Effector CD4-positive, alpha-beta T cell (primary cell): ENCODE data around the gene WFDC2.
"Not testable (repeated sequence)": the region's sequence is repeated elsewhere in the genome, so short reads cannot be mapped to it uniquely, and the experiment has no call there.

ENCODE experiments used
- DNase-seq: peaks from one replicate; pipeline ENCODE4 v3.0.0-alpha.2; 2020

WFDC2 gene

GRCh38 chr20:45452772-45453691 is 16.5 kb upstream of the WFDC2 start:
- no peak for DNase-seq

- DNase-seq, result no peak
These were observed 12.9 kb upstream of the WFDC2 start for GRCh38 chr20:45456632-45457031.

- no peak for DNase-seq
These were observed 9.9 kb upstream of the WFDC2 start for GRCh38 chr20:45459606-45460005.

GRCh38 chr20:45461225-45461624 is 8.3 kb upstream of the WFDC2 start:
- DNase-seq, result no peak

GRCh38 chr20:45462711-45463509 is 6.6 kb upstream of the WFDC2 start:
- no peak for DNase-seq

GRCh38 chr20:45463709-45464108 is 5.8 kb upstream of the WFDC2 start:
- DNase-seq, result no peak

GRCh38 chr20:45465491-45466266 is 3.9 kb upstream of the WFDC2 start:
- DNase-seq, result no peak

- no peak for DNase-seq
These were observed 2.4 kb upstream of the WFDC2 start for GRCh38 chr20:45467172-45467571.

- DNase-seq, result no peak
These were observed 1.7 kb upstream of the WFDC2 start for GRCh38 chr20:45467861-45468260.

GRCh38 chr20:45470262-45470931 is 844 bp downstream of the WFDC2 start:
- no peak for DNase-seq

- no peak for DNase-seq
These were observed 1.4 kb downstream of the WFDC2 start for GRCh38 chr20:45470937-45471336.

- DNase-seq, result not testable (repeated sequence)
These were observed 2.7 kb downstream of the WFDC2 start for GRCh38 chr20:45472286-45472685.

GRCh38 chr20:45477530-45478148 is 8.1 kb downstream of the WFDC2 start:
- DNase-seq, result not testable (repeated sequence)

GRCh38 chr20:45479822-45480221 is 10.3 kb downstream of the WFDC2 start:
- no peak for DNase-seq

GRCh38 chr20:45484676-45485075 is 15.1 kb downstream of the WFDC2 start:
- DNase-seq, result no peak

- no peak for DNase-seq
These were observed 15.8 kb downstream of the WFDC2 start for GRCh38 chr20:45485388-45485787.

- no peak for DNase-seq
These were observed 17.7 kb downstream of the WFDC2 start for GRCh38 chr20:45487231-45487635.

- DNase-seq, result no peak
These were observed 19.6 kb downstream of the WFDC2 start for GRCh38 chr20:45489083-45489531.

- DNase-seq, result no peak
These were observed 26.0 kb downstream of the WFDC2 start for GRCh38 chr20:45495501-45495941.

- no peak for DNase-seq
These were observed 26.6 kb downstream of the WFDC2 start for GRCh38 chr20:45496166-45496565.

- no peak for DNase-seq
These were observed 28.5 kb downstream of the WFDC2 start for GRCh38 chr20:45497971-45498494.

GRCh38 chr20:45500022-45500421 is 30.5 kb downstream of the WFDC2 start:
- no peak for DNase-seq
